ENCODE data around the gene LTB. TPM values are rescaled to one million over a fixed set of nuclear protein-coding genes. Genes with fewer than 3 reads are reported as not detected.

The LTB gene
- total and polyA plus RNA-seq, 9 of the 15 experiments (the other 6 are each of a cell fraction or from before 2014, with no cell fraction given): 0.07 to 0.51 TPM; not detected in 7

- TF ChIP-seq SMAD4 (CRISPR knock-in tag; conservative IDR thresholded peaks at IDR 0.05) (peak; percentile 77), HDAC1 (IDR thresholded peaks at IDR 0.05) (peak in 1 of 2 experiments; percentile 32; a peak in 2 of 4 replicates), ZFP1 (CRISPR knock-in tag; IDR thresholded peaks at IDR 0.05) (peak; percentile 7; the same call in 1 of the 2 replicates), MYC (IDR thresholded peaks at IDR 0.05; ENCODE audit: low read depth, low read length) (peak; percentile 76), MYC (CRISPR knock-in tag; IDR thresholded peaks at IDR 0.05; ENCODE audit: borderline replicate concordance, low read depth) (no peak), ZNF449 (CRISPR knock-in tag; IDR thresholded peaks at IDR 0.05) (no peak), MTF1 (CRISPR knock-in tag; IDR thresholded peaks at IDR 0.05; ENCODE audit: borderline replicate concordance) (no peak), NFIC (IDR thresholded peaks at IDR 0.05) (peak; percentile 57), PHF20 (IDR thresholded peaks at IDR 0.05; ENCODE audit: partially characterized antibody) (no peak), ID3 (CRISPR knock-in tag; IDR thresholded peaks at IDR 0.05) (no peak), ID3 (tag; IDR thresholded peaks at IDR 0.05) (no peak), SMARCA4 (IDR thresholded peaks at IDR 0.05) (peak; percentile 59), TEAD4 (IDR thresholded peaks at IDR 0.05; ENCODE audit: low read length) (peak; percentile 60; the same call in 1 of the 2 replicates), TEAD4 (CRISPR knock-in tag; IDR thresholded peaks at IDR 0.05; ENCODE audit: borderline replicate concordance) (no peak), ZNF23 (CRISPR knock-in tag; IDR thresholded peaks at IDR 0.05) (no peak), PTRF (tag; IDR thresholded peaks at IDR 0.05) (no peak), TBL1XR1 (IDR thresholded peaks at IDR 0.05; ENCODE audit: low read length in 2 of 2) (peak in 1 of 2 experiments; percentile 74; a peak in 2 of 4 replicates), ERF (CRISPR knock-in tag; IDR thresholded peaks at IDR 0.05) (peak; percentile 58; the same call in 1 of the 2 replicates)
- TF ChIP-seq, protein P1, sequence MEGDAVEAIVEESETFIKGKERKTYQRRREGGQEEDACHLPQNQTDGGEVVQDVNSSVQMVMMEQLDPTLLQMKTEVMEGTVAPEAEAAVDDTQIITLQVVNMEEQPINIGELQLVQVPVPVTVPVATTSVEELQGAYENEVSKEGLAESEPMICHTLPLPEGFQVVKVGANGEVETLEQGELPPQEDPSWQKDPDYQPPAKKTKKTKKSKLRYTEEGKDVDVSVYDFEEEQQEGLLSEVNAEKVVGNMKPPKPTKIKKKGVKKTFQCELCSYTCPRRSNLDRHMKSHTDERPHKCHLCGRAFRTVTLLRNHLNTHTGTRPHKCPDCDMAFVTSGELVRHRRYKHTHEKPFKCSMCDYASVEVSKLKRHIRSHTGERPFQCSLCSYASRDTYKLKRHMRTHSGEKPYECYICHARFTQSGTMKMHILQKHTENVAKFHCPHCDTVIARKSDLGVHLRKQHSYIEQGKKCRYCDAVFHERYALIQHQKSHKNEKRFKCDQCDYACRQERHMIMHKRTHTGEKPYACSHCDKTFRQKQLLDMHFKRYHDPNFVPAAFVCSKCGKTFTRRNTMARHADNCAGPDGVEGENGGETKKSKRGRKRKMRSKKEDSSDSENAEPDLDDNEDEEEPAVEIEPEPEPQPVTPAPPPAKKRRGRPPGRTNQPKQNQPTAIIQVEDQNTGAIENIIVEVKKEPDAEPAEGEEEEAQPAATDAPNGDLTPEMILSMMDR (IDR thresholded peaks at IDR 0.05 in 2 of 3, conservative IDR thresholded peaks at IDR 0.05 in 1 of 3; ENCODE audit: insufficient read depth in 2 of 3, low read depth in 1 of 3, low read length in 3 of 3): peak in 2 of 3 experiments; percentile 23 to 34; a peak in 2 of 6 replicates
These were observed 22.1 kb downstream of the LTB start (continued) for GRCh38 chr6:31559958-31560696.

Measured in K562 (cell line).